ENCODE data around the gene ZNF512.

DNA sequence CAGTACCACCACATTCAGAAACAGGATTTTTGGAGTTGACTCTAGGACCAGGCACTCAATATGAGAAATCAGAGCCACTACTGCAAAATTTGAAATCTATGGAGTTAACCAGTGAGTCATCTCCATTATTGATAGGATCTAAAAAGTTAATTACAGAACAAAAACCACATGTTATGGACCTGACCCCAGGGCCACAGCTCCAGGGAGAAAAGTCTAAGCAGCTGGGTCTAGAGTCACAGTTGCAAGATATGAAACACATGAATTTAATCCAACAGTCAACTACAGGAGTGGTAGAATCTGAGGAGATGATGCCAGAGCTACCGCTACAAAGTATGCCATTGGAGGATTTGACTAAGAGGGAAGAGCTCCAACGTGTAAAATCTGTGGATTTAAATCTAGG is 13.4 kb upstream of the ZNF512 start:
- TF ChIP-seq RFX5 (IDR thresholded peaks at IDR 0.05; ENCODE audit: low read length) (no peak), CTCF (IDR thresholded peaks at IDR 0.05) (no peak)
